Endothelial cell of umbilical vein (primary cell): ENCODE data around the gene VANGL2. TPM values are rescaled to one million over a fixed set of nuclear protein-coding genes. Genes with fewer than 3 reads are reported as not detected.

Source experiments
- BruUV-seq: library from RNA; stranded (reverse); fragments of 400-500 nt; replicated peaks from 2 replicates; lab custom pipeline; 2021; lab: Mats Ljungman, UMichigan
- CTCF ChIA-PET: fragments of 300-600, 350-600 bp; sonication (Branson Sonifier 250); formaldehyde crosslinking; loops from one replicate; lab custom pipeline; 2021; ENCODE audit warnings: antibody characterized with exemption, inconsistent platforms; lab: Charles Lee
- POLR2A ChIA-PET: fragments of 300-600, 350-600 bp; sonication (Branson Sonifier 250); formaldehyde crosslinking; loops from one replicate; lab custom pipeline; 2021; ENCODE audit warnings: antibody characterized with exemption, inconsistent platforms; lab: Charles Lee
- DNase-seq: peaks from one replicate; pipeline ENCODE4 v3.0.0-alpha.2; 2011; ENCODE audit warnings: low read depth, low spot score
- FAIRE-seq: peaks from 2 replicates; lab custom pipeline; 2011; peaks lifted over from hg19 to GRCh38; lab: Jason Lieb, UNC
- H2AFZ ChIP-seq: 2 replicates; pipeline ENCODE4 v1.6.0; 2012; ENCODE audit warnings: low read depth, low read length, control low read depth, inconsistent platforms
- H3K27ac ChIP-seq: 2 replicates; pipeline ENCODE4 v1.5.1; 2011; ENCODE audit warnings: low read depth, mild to moderate bottlenecking, control low read depth, low read length, moderate library complexity; ENCODE audit not compliant: insufficient read depth
- H3K27me3 ChIP-seq, 2 experiments: 2 replicates each; pipeline versions ENCODE4 v1.6.0 to v1.6.1; 2011; ENCODE audit warnings: low read length in 2 of 2, mixed read lengths in 1 of 2; ENCODE audit not compliant: control insufficient read depth in 2 of 2, insufficient read depth in 2 of 2
- H3K36me3 ChIP-seq, 2 experiments: 2 replicates in 1 of 2; 3 replicates in 1 of 2; pipeline ENCODE4 v1.5.1; 2011; ENCODE audit warnings: low read length in 2 of 2, mild to moderate bottlenecking in 1 of 2, moderate library complexity in 1 of 2; ENCODE audit not compliant: control insufficient read depth in 2 of 2, insufficient read depth in 2 of 2; ENCODE audit errors: extremely low read depth in 1 of 2
- H3K4me1 ChIP-seq: 3 replicates; pipeline ENCODE4 v1.5.1; 2011; ENCODE audit warnings: mild to moderate bottlenecking, low read length; ENCODE audit not compliant: control insufficient read depth, insufficient read depth; ENCODE audit errors: extremely low read depth
- H3K4me2 ChIP-seq: 2 replicates; pipeline ENCODE4 v1.6.1; 2011; ENCODE audit warnings: low read length, control low read depth, mixed read lengths; ENCODE audit not compliant: insufficient read depth
- H3K4me3 ChIP-seq, 3 experiments: fragments of 200-600 bp in 1 of 3; sonication (generic), shearing (Covaris generic) in 1 of 3; replicated peaks in 1 of 3; 2 replicates each; pipeline ENCODE4 v1.5.1; 2011 to 2016; ENCODE audit warnings: control low read depth in 3 of 3, low read length in 3 of 3, mild to moderate bottlenecking in 2 of 3, inconsistent platforms in 1 of 3, low read depth in 1 of 3, moderate library complexity in 1 of 3; ENCODE audit not compliant: insufficient read depth in 1 of 3
- H3K79me2 ChIP-seq: 2 replicates; pipeline ENCODE4 v1.6.0; 2012; ENCODE audit warnings: low read length, inconsistent platforms; ENCODE audit not compliant: control insufficient read depth, insufficient read depth
- H3K9ac ChIP-seq: replicated peaks from 2 replicates; pipeline ENCODE3; 2011; ENCODE audit warnings: low read length, control low read depth; ENCODE audit not compliant: insufficient read depth; ENCODE audit errors: extremely low read depth
- H3K9me1 ChIP-seq: replicated peaks from 3 replicates; pipeline ENCODE4 v1.6.0; 2011; ENCODE audit warnings: mild to moderate bottlenecking, low read length; ENCODE audit not compliant: control insufficient read depth, insufficient read depth; ENCODE audit errors: extremely low read depth
- H3K9me3 ChIP-seq: replicated peaks from 2 replicates; pipeline ENCODE4 v1.5.1; 2012; ENCODE audit warnings: low read length, inconsistent platforms; ENCODE audit not compliant: control insufficient read depth, insufficient read depth
- H4K20me1 ChIP-seq: replicated peaks from 2 replicates; pipeline ENCODE3; 2011; ENCODE audit warnings: mild to moderate bottlenecking, low read length; ENCODE audit not compliant: control insufficient read depth, insufficient read depth; ENCODE audit errors: extremely low read depth
- CTCF ChIP-seq, 2 donors: IDR thresholded peaks; 1 replicate in 1 of 2; 2 replicates in 1 of 2; pipeline ENCODE4 v1.5.1; 2011; ENCODE audit warnings: low read length in 2 of 2, mild to moderate bottlenecking in 2 of 2, moderate library complexity in 2 of 2, control low read depth in 1 of 2, inconsistent platforms in 1 of 2, low read depth in 1 of 2; ENCODE audit not compliant: insufficient read depth in 1 of 2; ENCODE audit errors: extremely low read depth in 1 of 2
- EZH2 ChIP-seq: IDR thresholded peaks from 2 replicates; pipeline ENCODE4 v1.6.1; 2012; ENCODE audit warnings: borderline replicate concordance, low read depth, mild to moderate bottlenecking, moderate library complexity, low read length, inconsistent platforms; ENCODE audit not compliant: severe bottlenecking
- FOS ChIP-seq: IDR thresholded peaks from 2 replicates; pipeline ENCODE4 v1.6.1; 2011; ENCODE audit warnings: mild to moderate bottlenecking, low read length, moderate library complexity, borderline replicate concordance; ENCODE audit not compliant: insufficient read depth
- GATA2 ChIP-seq: IDR thresholded peaks from 2 replicates; pipeline ENCODE4 v1.7.0; 2011; ENCODE audit warnings: low read depth, mild to moderate bottlenecking, moderate library complexity, mixed read lengths, low read length; ENCODE audit not compliant: insufficient read length, insufficient read depth
- JUN ChIP-seq: IDR thresholded peaks from 2 replicates; pipeline ENCODE4 v1.6.1; 2011; ENCODE audit warnings: borderline replicate concordance, low read depth; ENCODE audit not compliant: insufficient read length, insufficient read depth
- MAX ChIP-seq: IDR thresholded peaks from 2 replicates; pipeline ENCODE4 v1.6.1; 2011; ENCODE audit not compliant: insufficient read depth, insufficient read length
- MYC ChIP-seq: IDR thresholded peaks from one replicate; pipeline ENCODE4 v1.6.1; 2011; ENCODE audit warnings: mild to moderate bottlenecking, low read depth, low read length
- POLR2AphosphoS5 ChIP-seq: IDR thresholded peaks from 2 replicates; pipeline ENCODE4 v1.6.1; 2012; ENCODE audit warnings: low read depth, mild to moderate bottlenecking, control low read depth, low read length, moderate library complexity; ENCODE audit not compliant: insufficient read depth
- dilution Hi-C: fragments of 300-500 bp; cut with MboI; formaldehyde crosslinking; loops from one replicate; pipeline ENCODE4 v1.15.0; 2019; ENCODE audit warnings: low sequenced_read_pairs; ENCODE audit not compliant: extremely low pct_ligation_motif_present
- intact Hi-C: fragments of 100-400 bp; cut with micrococcal nuclease; formaldehyde crosslinking; loops from one replicate; pipeline ENCODE4 v1.10.0; 2022
- polyA plus RNA-seq, 4 experiments: library from polyadenylated mRNA; depleted of rRNA in 3 of 4; stranded (reverse) in 3 of 4; unstranded in 1 of 4; fragments of >200 nt; gene quantifications; 2 replicates each; pipeline versions ENCODE4 v1.2.1 to v1.2.3, GENCODE V29; 2011 to 2012; ENCODE audit warnings: missing spikeins in 1 of 4
- total RNA-seq: library from RNA; stranded (reverse); gene quantifications from 2 replicates; pipeline ENCODE4 v1.2.3, GENCODE V29; 2021

VANGL2 gene
- total and polyA plus RNA-seq, 2 donors (not counting 3 experiments of a cell fraction or from before 2014, with no cell fraction given): 0.01 TPM; not detected in 1

- Histone ChIP-seq H3K27me3 (peaks cover 50 to 57% of the 10 kb centered on the region in 2 experiments), H3K9me1 (no peaks in the 10 kb centered on the region), H3K4me3 (no peak overlapping the region), H3K9me3 (no peaks in the 10 kb centered on the region), H3K36me3 (no peaks in the 10 kb centered on the region), H3K4me2 (no peak overlapping the region), H3K4me1 (no peaks in the 10 kb centered on the region), H3K27ac (no peak overlapping the region), H2AFZ (no peak overlapping the region), H3K79me2 (no peaks in the 10 kb centered on the region), H3K9ac (no peak overlapping the region), H4K20me1 (no peaks in the 10 kb centered on the region)
- CTCF ChIA-PET: interaction anchor here (0.7 to 1.3 kb wide), 3 partner anchors 18 to 44 kb away, joined by 3 to 8 read pairs (median 4); no protein-coding TSS in a partner anchor
- dilution Hi-C loops: no loop called here
- TF ChIP-seq MAX (no peak), FOS (no peak), GATA2 (no peak), POLR2AphosphoS5 (no peak), MYC (no peak), EZH2 (no peak), JUN (no peak), CTCF (IDR thresholded peaks at IDR 0.05; ENCODE audit: extremely low read depth in 1 of 2, insufficient read depth in 1 of 2, low read depth in 1 of 2, low read length in 2 of 2) (no peak)
- no peak for FAIRE-seq
- intact Hi-C loops: no loop called here
- POLR2A ChIA-PET: no interaction called here
- BruUV-seq: no TSS peak
- DNase-seq: no peak
Measured at GRCh38 chr1:160394673-160395072, 5.7 kb upstream of the VANGL2 start.
